Stimulated activated CD8-positive, alpha-beta memory T cell treated with anti-CD3 and anti-CD28 coated beads, Interleukin-12 subunit alpha, Interleukin-12 subunit beta, amount 100 ng/mL, for 1 hour (primary cell): ENCODE measurements around the gene MFSD11.
"Not testable (repeated sequence)": the region's sequence is repeated elsewhere in the genome, so short reads cannot be mapped to it uniquely, and the experiment has no call there.

Source experiments
- DNase-seq: peaks from one replicate; pipeline ENCODE4 v3.0.0-alpha.2; 2020; ENCODE audit warnings: low read depth

Gene MFSD11

DNA sequence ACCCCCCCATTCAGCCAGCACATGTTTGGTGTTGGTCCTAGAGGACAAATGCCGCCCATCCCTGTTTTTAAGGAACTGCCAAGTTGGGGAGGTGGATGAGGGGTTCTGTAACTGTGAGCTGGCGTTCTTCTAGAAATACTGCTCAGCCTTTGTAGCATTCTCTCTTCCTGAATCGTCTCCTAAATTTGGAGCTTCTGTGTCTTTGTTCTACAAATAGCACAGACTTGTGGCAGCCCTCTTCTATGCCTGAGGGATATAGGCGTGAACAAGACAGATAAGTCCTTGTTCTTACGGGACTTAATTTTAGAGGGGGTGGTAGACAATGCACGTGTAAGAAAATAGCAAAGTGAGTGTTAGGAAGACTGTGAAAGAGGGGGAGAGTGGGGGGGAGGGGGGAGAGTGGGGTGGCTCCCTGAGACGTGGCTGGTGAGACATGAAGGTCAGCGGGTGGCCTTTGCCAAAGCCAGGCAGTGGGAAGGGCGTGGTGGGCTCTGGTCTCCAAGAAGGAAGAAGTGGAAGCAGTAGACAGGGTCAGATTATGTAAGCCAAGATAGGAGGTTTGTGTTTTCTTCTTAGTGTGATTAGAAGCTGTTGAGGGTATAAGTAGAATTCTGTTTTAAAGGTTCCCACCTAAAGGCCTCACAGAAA is 9.9 kb downstream of the MFSD11 start:
- DNase-seq, result no peak

DNA sequence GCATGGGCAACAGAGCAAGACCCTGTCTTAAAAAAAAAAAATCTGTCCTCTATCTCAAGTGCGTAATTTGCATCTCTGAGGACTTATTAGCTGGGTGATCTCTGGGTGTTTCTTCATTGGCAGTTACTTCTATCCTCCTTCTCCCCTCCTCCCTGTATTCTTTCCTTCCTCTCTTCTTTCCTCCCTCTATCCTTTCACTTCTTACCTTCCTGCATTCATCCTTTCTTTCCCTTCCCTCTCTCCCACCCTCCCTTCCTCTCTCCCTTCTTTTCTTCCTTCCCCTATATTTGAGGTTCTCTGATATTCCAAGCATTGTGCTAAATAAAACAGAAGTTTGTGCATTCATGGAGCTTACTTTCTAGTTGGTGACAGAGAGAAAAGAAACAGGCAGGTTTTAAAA is 10.7 kb downstream of the MFSD11 start:
- no peak for DNase-seq

DNA sequence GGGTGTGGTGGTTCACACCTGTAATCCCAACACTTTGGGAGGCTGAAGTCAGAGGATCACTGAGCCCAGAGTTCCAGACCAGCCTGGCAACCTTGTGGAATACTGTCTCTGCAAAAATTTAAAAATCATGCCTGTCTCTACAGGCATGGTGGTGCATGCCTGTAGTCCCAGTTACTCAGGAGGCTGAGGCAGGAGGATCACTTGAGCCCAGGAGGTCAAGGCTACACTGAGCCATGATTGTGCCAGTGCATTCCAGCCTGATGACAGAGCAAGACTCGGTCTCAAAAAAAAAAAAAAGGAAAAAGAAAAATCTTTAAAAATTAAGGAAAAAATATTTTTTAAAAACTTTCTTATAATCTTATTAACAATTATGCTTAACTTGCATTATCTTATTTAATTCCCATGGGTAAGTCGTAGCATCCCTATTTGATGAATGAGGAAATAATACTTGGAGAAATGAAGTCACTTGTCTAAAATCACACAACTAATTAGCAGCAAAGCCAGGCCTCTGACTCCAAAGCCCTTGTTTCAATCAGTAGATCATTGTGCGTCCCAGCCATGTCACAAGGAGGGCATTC is 13.6 kb downstream of the MFSD11 start:
- no peak for DNase-seq

DNA sequence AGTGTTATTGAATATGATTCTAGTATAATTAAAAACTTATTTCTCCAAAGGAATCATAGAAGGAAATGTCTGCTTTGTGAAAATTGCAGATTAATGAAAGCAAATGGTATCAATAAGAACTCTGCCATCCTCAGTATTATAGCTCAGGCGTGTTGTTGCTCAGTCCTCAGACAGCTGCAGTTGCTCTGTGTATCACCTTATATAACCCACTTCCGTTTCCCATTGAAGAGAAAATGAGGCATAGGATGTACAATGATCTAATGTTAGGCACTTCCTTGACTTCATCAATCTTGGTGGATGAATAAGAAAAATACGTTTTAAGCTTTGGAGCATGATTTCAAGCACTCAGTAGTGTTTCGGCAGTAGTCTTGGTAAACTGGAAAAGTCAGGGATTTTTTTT is 14.1 kb downstream of the MFSD11 start:
- DNase-seq, result no peak

DNA sequence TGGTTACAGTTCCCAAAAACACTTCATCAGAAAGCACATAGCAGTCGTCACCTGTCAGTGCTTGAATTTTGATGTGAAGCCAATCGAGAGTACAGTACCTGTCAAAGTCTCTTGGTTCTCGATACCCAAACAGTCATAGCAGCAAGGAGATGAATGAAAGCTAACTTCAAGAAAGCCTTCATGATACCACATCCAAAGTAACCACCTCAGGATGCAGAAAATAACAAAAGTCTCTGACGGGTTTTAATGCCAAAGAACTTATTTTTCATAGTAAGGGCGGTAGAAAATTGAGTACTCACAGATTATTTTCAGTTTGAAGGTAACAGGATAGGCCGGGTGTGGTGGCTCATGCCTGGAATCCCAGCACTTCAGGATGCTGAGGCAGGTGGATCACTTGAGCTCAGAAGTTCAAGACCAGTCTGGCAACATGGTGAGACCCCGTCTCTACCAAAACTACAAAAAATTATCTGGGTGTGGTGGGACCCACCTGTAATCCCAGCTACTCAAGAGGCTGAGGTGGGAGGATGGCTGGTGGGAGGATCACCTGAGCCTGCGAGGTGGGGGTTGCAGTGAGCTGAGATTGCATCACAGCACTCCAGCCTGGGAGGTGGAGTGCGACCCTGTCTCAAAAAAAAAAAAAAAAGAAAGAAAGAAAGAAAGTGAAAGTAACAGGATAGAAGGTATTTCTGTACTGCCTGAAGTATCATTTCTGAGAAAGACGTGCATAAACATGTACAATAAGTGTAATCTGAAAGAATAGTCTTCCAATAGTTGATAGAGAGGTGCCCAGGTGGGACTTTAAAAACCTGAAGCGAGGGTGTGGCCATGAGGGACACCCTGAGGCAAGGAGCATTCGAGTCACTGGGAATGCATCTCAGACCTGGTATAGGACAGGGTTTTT is 15.4 kb downstream of the MFSD11 start:
- no peak for DNase-seq

DNA sequence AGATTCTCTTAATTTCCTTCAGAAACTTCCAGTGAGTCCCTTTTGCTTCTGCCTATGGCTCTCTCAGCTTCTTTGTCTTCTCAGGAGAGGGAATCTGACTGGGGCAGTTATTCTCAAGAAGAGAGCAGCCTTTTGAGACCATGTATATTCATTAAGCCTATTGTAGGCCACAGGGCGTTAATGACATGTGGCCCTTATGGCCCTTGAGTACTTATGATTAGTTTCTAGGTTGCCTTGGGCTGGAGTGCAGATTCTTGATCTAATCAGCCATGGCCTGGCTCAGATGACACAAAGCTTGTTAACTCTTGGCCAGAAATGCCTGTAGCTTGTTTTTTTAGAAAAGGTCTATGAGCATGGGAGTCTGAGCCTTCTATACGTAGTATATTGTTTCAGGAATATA is 17.4 kb downstream of the MFSD11 start:
- DNase-seq, result no peak

DNA sequence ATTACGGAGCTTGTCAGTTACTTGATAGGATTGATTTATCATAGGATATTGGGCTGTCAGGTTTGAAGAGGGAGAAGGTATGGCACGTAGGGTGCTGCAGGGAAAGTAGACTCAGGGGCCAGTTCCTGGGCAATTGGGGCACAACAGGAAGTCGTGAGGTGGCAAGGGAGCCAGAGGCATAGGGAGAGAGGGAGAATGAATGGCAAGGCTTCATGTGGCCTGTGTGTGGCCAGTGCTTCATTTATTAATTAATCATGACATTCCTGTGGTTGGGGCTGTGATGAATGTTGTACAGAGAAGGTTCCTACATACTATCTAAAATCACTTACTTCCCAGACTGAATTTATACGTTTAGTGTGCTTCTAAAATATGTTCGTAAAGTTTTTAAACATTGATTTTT is 19.3 kb downstream of the MFSD11 start:
- DNase-seq, result no peak

DNA sequence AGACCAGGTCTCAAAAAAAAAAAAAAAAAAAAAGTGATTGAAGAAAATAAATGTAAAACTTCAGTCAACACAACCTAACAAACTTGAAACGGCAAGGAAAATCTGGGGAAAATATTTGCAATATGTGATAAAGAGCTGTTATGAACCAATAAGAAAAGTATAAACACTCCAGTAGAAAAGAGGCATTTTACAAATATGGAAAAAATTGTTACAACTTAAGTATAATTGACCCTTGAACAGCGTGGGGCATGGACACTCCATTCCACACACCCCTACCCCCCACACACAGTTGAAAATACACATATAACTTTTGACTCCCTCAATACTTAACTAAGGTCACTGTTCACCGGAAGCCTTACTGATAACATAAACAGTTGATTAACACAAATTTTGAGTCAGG is 20.7 kb downstream of the MFSD11 start:
- no peak for DNase-seq

DNA sequence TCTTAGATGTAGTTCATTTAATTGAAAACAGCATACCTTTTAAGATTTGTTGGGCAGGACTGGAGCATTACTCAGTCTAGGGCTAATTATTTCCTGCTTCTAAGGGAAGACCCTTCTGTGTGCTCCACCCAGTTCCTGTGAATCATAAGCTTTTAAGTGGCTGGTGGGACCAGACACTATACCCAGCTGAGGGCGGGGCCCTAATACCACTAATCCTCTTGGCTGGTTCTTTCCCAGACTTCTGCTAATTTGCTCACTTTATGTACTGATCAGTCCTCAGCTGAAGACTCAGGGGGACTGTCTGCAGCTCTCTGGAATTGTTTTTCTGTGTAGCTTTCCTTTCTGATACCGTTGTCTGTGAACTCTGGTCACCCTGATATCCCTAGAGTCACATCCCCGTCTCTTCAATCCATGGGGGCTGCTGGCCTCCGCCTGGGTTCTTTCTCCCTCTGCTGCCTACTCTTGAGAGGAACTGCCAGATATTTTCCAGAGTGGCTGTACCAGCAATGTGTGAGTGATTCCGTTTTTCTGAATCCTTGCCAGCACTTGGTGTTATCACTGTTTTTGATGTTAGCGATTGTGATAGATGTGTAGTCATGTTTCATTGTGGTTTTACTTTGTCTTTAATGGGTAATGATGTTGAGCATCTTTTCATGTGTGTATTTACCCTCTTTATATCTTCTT is 35.1 kb downstream of the MFSD11 start:
- DNase-seq, result peak; percentile 50

DNA sequence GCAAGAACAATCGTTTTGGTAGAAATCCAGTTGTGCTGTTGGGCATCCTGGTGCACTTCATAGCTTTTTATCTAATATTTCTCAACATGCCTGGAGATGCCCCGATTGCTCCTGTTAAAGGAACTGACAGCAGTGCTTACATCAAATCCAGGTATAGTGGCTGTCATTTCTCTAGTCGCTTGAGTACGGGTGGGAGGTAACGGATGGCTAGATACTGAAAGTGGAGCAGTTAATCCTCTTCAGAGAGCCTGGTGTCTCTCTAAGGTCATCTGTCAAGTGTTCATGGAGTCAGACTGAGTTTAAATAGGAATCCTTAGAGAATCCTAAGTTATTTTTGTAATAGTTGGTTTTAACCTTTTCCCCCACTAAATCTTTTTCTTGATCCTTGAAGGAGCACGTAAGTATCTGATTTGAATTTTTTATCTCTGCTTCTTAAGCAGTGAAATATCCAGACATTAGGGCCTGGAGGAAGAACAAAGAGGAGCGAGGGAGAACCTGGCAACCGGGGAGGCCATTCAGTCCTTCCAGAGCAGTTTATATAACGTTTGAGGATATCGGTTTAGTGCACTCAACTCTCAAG is 37.2 kb downstream of the MFSD11 start:
- DNase-seq, result no peak

DNA sequence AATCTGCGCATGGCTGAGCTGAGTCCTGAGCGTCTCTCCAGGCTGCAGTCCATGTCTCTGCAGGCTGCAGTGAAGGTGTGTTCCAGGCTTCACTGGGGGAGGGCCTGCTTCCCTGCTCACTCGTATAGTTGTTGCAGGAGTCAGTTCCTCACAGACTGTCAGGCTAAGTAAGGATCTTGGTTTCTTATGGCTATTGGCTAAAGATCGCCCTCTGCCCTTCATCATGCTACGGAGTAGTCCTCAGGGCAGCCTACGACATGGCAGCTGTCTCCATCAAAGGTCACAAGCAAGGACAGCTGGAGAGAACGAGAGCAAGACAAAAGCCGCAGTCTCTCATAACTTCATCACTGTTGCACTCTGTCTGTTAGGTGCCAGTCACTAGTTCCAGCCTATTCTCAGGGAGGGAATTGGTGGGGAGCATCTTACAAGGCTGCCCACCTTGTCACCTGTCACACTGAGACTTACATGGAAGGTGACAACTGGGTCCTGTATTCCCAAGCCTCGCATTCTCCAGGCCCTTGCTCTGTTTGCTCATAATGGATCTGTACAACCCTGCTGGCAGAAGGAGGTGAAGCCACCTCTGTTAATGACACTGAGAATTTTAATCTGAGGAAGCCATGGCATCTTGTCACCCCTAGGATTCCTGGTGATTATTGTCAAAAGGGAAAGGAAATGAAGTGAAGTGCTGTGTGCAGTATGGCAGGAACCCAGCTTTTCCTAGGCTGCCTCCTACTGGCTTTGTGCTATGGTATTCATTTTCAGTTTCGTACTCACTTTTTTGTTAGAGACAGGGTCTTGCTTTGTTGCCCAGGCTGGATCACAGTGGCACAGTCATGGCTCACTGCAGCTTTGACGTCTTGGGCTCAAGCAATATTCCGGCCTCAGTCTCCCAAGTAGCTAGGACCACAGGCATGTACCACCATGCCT is 43.4 kb downstream of the MFSD11 start:
- no peak for DNase-seq

DNA sequence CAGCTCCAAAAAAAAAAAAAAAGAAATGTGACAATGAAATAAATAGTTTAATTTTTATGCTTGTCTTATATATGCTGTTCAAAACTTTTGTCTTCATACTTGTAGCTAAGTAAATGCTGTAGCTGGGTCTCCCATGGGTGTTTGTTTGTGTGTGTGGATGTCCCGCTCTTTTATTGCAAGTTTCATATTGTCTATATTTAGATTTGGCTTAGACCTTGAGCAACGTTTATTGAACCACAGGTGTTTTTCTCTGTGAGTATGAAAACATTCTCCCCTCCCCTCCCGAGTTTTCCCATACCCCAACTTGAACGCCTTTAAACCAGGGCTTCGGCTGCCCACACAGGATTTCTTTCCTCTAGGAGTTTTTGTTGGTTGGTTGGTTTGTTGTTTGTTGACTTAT is 45.2 kb downstream of the MFSD11 start:
- no peak for DNase-seq

DNA sequence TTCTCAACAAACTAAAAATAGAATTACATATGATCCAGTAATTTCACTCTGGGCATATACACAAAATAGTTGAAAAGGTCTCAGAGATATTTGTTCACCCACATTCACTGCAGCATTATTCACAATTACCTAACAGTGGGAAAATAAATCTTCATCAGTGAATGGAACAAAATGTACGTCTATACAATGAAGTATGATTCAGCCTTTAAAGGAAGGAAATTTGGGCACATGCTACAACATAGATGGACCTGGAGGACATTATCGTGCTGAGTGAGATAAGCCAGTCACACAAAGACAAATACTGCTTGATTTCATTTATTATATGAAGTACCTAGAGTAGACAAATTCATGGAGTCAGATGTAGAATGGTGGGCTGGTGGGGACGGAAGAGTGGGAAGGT is 47.0 kb downstream of the MFSD11 start:
- no peak for DNase-seq

DNA sequence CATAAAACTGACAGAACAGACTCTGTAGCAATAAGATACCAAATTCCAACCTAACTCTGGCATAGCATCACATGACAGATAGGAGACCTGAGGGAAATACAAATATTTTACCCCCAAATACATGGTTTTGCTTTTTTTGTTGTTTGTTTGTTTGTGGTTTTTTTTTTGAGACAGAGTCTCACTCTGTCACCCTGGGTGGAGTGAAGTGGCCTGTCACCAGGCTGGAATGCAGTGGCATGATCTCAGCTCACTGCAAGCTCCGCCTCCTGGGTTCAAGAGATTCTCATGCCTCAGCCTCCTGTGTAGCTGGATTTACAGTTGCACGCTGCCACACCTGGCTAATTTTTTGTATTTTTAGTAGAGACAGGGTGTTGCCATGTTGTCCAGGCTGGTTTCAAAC is 49.9 kb downstream of the MFSD11 start:
- DNase-seq, result not testable (repeated sequence)

DNA sequence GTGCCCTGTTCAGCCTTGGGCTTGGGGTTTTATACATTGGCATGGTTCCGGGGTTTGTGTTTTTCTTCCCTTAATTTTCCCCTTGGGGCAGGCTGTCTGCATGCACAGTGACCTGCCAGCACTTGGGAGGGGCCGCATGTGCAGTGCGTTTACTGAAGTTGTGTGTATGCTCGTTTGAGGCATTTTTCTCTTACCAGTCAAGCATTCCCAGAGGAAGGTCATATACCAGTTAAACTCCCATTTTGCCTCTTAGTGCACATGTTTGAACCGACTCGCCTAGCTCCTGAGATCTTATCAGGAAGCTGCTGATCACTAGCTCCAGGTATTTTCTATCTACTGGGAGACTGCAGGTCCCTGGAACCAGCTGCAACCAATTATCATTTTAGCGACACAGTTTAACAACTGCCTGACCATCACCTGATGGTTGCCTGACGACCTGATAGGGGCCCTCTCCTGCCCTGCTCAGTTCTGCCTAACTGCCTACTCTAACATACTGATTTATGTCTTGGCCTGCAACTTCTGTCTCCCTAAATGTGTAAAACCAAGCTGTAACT is 51.4 kb downstream of the MFSD11 start:
- DNase-seq, result no peak

DNA sequence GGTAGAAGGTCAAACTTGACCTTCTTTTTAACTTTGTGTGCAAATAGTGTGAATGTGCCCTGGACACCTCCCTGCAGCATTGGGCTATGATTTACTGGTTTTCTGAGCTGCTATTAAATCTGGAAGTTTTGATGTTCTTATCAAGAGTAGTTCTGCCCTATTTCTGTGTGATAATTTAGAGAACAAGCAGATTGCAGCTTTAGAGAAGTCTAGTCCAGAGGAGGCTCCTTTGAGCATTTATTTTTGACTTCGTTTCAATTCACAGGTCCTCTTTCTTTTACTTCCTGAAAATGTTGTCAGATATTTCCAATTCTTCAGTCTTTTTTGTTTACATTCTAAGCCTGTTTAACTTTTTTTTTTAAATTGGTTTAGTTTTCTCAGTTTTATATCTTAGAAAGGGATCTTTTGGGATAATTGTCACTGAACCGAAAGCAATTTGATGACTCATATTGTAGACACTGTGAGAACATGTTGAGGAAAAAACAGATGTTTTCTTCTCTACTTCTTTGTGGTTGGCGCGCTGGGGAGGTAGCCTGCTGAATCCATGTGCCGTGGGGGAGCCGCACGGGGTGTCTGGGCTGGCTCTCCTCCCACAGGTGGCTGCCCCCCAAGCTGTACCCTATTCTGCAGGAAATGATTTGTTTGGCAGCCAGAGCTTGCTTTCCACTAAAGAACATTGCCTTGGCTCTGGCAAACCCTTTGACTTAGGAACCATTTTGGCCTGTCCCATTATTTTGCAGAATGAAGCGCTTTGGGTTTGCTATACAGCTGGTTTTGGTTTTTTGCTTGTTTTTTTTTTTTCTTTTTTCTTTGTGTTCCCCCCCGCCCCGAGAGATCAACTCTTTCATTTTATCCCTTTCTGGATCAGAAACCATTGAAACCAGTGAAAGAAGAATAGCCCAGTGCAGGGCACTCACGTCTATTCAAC is 53.4 kb downstream of the MFSD11 start:
- no peak for DNase-seq

DNA sequence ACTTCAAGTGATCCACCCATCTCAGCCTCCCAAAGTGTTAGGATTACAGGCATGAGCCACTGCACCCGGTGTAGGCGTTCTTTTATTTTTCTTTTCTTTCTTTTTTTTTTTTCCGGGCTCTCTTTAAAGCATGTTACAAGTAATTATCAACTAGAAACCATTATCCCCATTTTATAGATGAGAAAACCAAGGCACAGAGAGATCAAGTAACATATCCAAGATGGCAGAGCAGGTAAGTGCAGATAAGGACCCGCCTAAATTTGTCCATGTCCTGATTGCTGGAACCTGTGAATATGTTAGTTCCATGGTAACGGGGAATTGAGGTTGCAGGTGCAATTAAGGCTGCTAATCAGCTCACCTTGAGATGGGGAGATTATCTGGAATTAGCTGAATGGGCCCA is 54.4 kb downstream of the MFSD11 start:
- no peak for DNase-seq

DNA sequence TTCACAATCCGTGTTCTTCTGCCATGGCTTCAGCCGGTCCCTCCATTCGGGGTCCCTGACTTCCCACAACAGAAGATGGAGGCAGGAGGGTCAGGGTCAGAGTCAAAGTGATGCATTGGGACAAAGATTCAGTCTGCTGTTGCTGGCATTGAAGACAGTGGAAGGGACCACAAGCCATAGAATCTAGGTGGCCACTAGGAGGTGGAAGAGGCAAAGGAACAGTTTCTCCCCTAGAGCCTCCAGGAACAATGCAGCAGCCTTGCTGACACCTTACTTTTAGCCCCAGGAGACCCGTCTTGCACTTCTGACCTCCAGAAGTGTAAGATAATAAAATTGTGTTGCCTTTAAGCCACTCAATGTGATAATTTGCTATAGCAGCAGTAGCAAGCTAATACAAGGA is 55.9 kb downstream of the MFSD11 start:
- no peak for DNase-seq

DNA sequence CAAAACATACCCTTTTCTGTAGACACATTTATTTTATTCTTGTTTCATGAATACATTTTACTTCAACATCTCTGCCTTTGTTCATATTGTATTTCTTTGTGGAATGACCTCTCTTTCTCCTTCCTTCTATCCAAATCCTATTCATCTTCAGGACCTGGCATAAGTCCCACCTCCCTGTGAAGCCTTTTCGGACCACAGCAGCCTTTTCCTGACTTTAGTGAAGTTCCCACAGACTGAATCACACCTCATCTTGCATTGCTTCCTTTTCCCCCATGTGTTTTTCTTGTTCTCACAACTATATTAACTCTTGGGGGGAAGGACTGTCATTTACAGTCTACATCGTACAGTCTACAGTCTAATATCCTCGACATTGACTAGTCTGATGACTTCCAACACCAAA is 58.2 kb downstream of the MFSD11 start:
- no peak for DNase-seq
